Measurements from ENCODE around the gene CHDH.

CHDH gene

GRCh38 chr3:53806182-53807116 is 39.8 kb downstream of the CHDH start:
- no peak for DNase-seq

- no peak for DNase-seq
Measured at GRCh38 chr3:53805463-53806159, 40.6 kb downstream of the CHDH start.

GRCh38 chr3:53804697-53805462 is 41.3 kb downstream of the CHDH start:
- no peak for DNase-seq

- DNase-seq: no peak
Measured at GRCh38 chr3:53803816-53804695, 42.2 kb downstream of the CHDH start.

- no peak for DNase-seq
Measured at GRCh38 chr3:53803124-53803815, 42.9 kb downstream of the CHDH start.

- DNase-seq: no peak
Measured at GRCh38 chr3:53802256-53802880, 43.9 kb downstream of the CHDH start.

- DNase-seq: no peak
Measured at GRCh38 chr3:53801319-53801718, 44.9 kb downstream of the CHDH start.

GRCh38 chr3:53800041-53800906 is 45.9 kb downstream of the CHDH start:
- no peak for DNase-seq

GRCh38 chr3:53799338-53799865 is 46.8 kb downstream of the CHDH start:
- no peak for DNase-seq

- no peak for DNase-seq
Measured at GRCh38 chr3:53798144-53798543, 48.1 kb downstream of the CHDH start.

- no peak for DNase-seq
Measured at GRCh38 chr3:53795789-53796560, 50.2 kb downstream of the CHDH start.

- no peak for DNase-seq
Measured at GRCh38 chr3:53795176-53795575, 51.0 kb downstream of the CHDH start.

GRCh38 chr3:53794597-53794996 is 51.6 kb downstream of the CHDH start:
- DNase-seq: no peak

GRCh38 chr3:53792866-53793265 is 53.4 kb downstream of the CHDH start:
- no peak for DNase-seq

- DNase-seq: no peak
Measured at GRCh38 chr3:53791317-53791716, 54.9 kb downstream of the CHDH start.

- DNase-seq: no peak
Measured at GRCh38 chr3:53790470-53790869, 55.7 kb downstream of the CHDH start.

- no peak for DNase-seq
Measured at GRCh38 chr3:53789459-53789858, 56.8 kb downstream of the CHDH start.

- DNase-seq: no peak
Measured at GRCh38 chr3:53788038-53788437, 58.2 kb downstream of the CHDH start.

- DNase-seq: no peak
Measured at GRCh38 chr3:53787016-53787415, 59.2 kb downstream of the CHDH start.
